Fibroblast of lung (primary cell): Measurements from ENCODE around the gene HERC2. TPM values are rescaled to one million over a fixed set of nuclear protein-coding genes. Genes with fewer than 3 reads are reported as not detected.

Experiments used
- DNase-seq, 2 donors: peaks; one replicate each; pipeline versions ENCODE4 v3.0.0 to v3.0.0-alpha.2; 2010; ENCODE audit warnings: low read depth in 2 of 2
- H2AFZ ChIP-seq: 2 replicates; pipeline ENCODE4 v1.5.1; 2012; ENCODE audit warnings: low read length, control low read depth, inconsistent platforms
- H3K27ac ChIP-seq: 2 replicates; pipeline ENCODE4 v1.5.1; 2011; ENCODE audit warnings: low read length, control low read depth; ENCODE audit not compliant: insufficient read depth
- H3K27me3 ChIP-seq: 2 replicates; pipeline ENCODE4 v1.5.1; 2011; ENCODE audit warnings: mild to moderate bottlenecking, low read length; ENCODE audit not compliant: control insufficient read depth, insufficient read depth
- H3K36me3 ChIP-seq: 2 replicates; pipeline ENCODE4 v1.5.1; 2011; ENCODE audit warnings: low read length; ENCODE audit not compliant: control insufficient read depth, insufficient read depth
- H3K4me1 ChIP-seq: 2 replicates; pipeline ENCODE4 v1.5.1; 2011; ENCODE audit warnings: low read length; ENCODE audit not compliant: control insufficient read depth, insufficient read depth; ENCODE audit errors: extremely low read depth
- H3K4me2 ChIP-seq: 2 replicates; pipeline ENCODE4 v1.5.1; 2011; ENCODE audit warnings: low read length, control low read depth; ENCODE audit not compliant: insufficient read depth; ENCODE audit errors: extremely low read depth
- H3K4me3 ChIP-seq, 4 experiments: fragments of 200-600 bp in 1 of 4; sonication (generic) in 1 of 4; replicated peaks in 1 of 4; 2 replicates each; pipeline ENCODE4 v1.5.1; 2011 to 2016; ENCODE audit warnings: low read length in 4 of 4, low read depth in 3 of 4, mild to moderate bottlenecking in 3 of 4, control low read depth in 2 of 4, inconsistent platforms in 1 of 4, mixed read lengths in 1 of 4; ENCODE audit not compliant: insufficient read depth in 1 of 4; ENCODE audit errors: control extremely low read depth in 1 of 4
- H3K79me2 ChIP-seq: 2 replicates; pipeline ENCODE4 v1.5.1; 2012; ENCODE audit warnings: mild to moderate bottlenecking, low read length, inconsistent platforms; ENCODE audit not compliant: control insufficient read depth, insufficient read depth
- H3K9ac ChIP-seq: 2 replicates; pipeline ENCODE4 v1.5.1; 2011; ENCODE audit warnings: mild to moderate bottlenecking, low read length, control low read depth; ENCODE audit not compliant: insufficient read depth
- H3K9me3 ChIP-seq: 2 replicates; pipeline ENCODE4 v1.5.1; 2012; ENCODE audit warnings: low read depth, low read length; ENCODE audit not compliant: control insufficient read depth, insufficient read depth
- H4K20me1 ChIP-seq: 2 replicates; pipeline ENCODE4 v1.5.1; 2011; ENCODE audit warnings: low read length; ENCODE audit not compliant: control insufficient read depth, insufficient read depth; ENCODE audit errors: extremely low read depth
- EZH2 ChIP-seq: IDR thresholded peaks from 2 replicates; pipeline ENCODE4 v1.5.1; 2012; ENCODE audit warnings: low read length, control low read depth, mild to moderate bottlenecking; ENCODE audit errors: missing control alignments
- polyA plus RNA-seq, 2 donors: library from polyadenylated mRNA; depleted of rRNA in 1 of 2; stranded (reverse) in 1 of 2; unstranded in 1 of 2; fragments of >200 nt; gene quantifications; 2 replicates each; pipeline ENCODE4 v1.2.1, GENCODE V29; 2011 to 2012; ENCODE audit warnings: missing spikeins in 1 of 2
- total RNA-seq: library from RNA; depleted of rRNA; stranded (reverse); fragments of >200 nt; gene quantifications from 2 replicates; pipeline ENCODE4 v1.2.1, GENCODE V29; 2014
- TF ChIP-seq, protein P1 (sequence below), 2 donors: IDR thresholded peaks in 1 of 2; conservative IDR thresholded peaks in 1 of 2; 1 replicate in 1 of 2; 2 replicates in 1 of 2; pipeline ENCODE4 v1.5.1; 2011 to 2012; ENCODE audit warnings: low read length in 2 of 2, control low read depth in 1 of 2, inconsistent platforms in 1 of 2, low read depth in 1 of 2, mild to moderate bottlenecking in 1 of 2

The HERC2 gene
- total and polyA plus RNA-seq, 2 donors (not counting 1 experiment from before 2014, with no cell fraction given), result 12.4 to 55.8 TPM

GRCh38 chr15:28094732-28095521 lies 227.1 kb downstream of the HERC2 start:
- Histone ChIP-seq H3K9ac (no peak overlapping the region), H3K36me3 (no peaks in the 10 kb centered on the region), H3K27me3 (peaks cover 30% of the 10 kb centered on the region), H3K79me2 (no peaks in the 10 kb centered on the region), H3K4me3 (no peak overlapping the region), H3K4me2 (peak overlapping the region; percentile 82), H3K4me1 (peaks cover 6% of the 10 kb centered on the region), H3K27ac (no peak overlapping the region), H2AFZ (no peak overlapping the region), H3K9me3 (no peaks in the 10 kb centered on the region), H4K20me1 (no peaks in the 10 kb centered on the region)
- no peak for TF ChIP-seq EZH2
- TF ChIP-seq, protein P1, sequence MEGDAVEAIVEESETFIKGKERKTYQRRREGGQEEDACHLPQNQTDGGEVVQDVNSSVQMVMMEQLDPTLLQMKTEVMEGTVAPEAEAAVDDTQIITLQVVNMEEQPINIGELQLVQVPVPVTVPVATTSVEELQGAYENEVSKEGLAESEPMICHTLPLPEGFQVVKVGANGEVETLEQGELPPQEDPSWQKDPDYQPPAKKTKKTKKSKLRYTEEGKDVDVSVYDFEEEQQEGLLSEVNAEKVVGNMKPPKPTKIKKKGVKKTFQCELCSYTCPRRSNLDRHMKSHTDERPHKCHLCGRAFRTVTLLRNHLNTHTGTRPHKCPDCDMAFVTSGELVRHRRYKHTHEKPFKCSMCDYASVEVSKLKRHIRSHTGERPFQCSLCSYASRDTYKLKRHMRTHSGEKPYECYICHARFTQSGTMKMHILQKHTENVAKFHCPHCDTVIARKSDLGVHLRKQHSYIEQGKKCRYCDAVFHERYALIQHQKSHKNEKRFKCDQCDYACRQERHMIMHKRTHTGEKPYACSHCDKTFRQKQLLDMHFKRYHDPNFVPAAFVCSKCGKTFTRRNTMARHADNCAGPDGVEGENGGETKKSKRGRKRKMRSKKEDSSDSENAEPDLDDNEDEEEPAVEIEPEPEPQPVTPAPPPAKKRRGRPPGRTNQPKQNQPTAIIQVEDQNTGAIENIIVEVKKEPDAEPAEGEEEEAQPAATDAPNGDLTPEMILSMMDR (conservative IDR thresholded peaks at IDR 0.05 in 1 of 2, IDR thresholded peaks at IDR 0.05 in 1 of 2; ENCODE audit: low read depth in 1 of 2, low read length in 2 of 2), result no peak
- no peak for DNase-seq

- Histone ChIP-seq H3K9me3 (no peaks in the 10 kb centered on the region), H4K20me1 (no peaks in the 10 kb centered on the region), H3K36me3 (no peaks in the 10 kb centered on the region), H3K4me3 (no peak overlapping the region), H3K9ac (no peak overlapping the region), H3K79me2 (no peaks in the 10 kb centered on the region), H3K27me3 (peaks cover 22% of the 10 kb centered on the region), H2AFZ (no peak overlapping the region), H3K4me2 (no peak overlapping the region), H3K4me1 (peaks cover 6% of the 10 kb centered on the region), H3K27ac (no peak overlapping the region)
- TF ChIP-seq EZH2, result no peak
- TF ChIP-seq, protein P1 (conservative IDR thresholded peaks at IDR 0.05 in 1 of 2, IDR thresholded peaks at IDR 0.05 in 1 of 2; ENCODE audit: low read depth in 1 of 2, low read length in 2 of 2), result no peak
- DNase-seq, result no peak
Measured at GRCh38 chr15:28093752-28094535, 228.0 kb downstream of the HERC2 start.

- no peaks in the 10 kb centered on the region for H4K20me1 ChIP-seq
- H2AFZ ChIP-seq, result no peak overlapping the region
- H3K9ac ChIP-seq, result no peak overlapping the region
- no peak for TF ChIP-seq EZH2
- TF ChIP-seq, protein P1 (conservative IDR thresholded peaks at IDR 0.05 in 1 of 2, IDR thresholded peaks at IDR 0.05 in 1 of 2; ENCODE audit: low read depth in 1 of 2, low read length in 2 of 2), result no peak
- no peaks in the 10 kb centered on the region for H3K79me2 ChIP-seq
- no peak overlapping the region for H3K27ac ChIP-seq
- H3K9me3 ChIP-seq, result no peaks in the 10 kb centered on the region
- H3K36me3 ChIP-seq, result no peaks in the 10 kb centered on the region
- no peak overlapping the region for H3K4me3 ChIP-seq
- DNase-seq, result no peak
- H3K4me2 ChIP-seq, result no peak overlapping the region
- peaks cover 3% of the 10 kb centered on the region for H3K4me1 ChIP-seq
- H3K27me3 ChIP-seq, result peaks cover 3% of the 10 kb centered on the region
Measured at GRCh38 chr15:28091313-28091712, 230.7 kb downstream of the HERC2 start.
